WTC11 (cell line): ENCODE data around the gene TNFAIP8L1.

Source experiments
- FOXJ3 ChIP-seq: sonication (generic); formaldehyde crosslinking; IDR thresholded peaks from 2 replicates; pipeline ENCODE4 v1.9.0; 2021; ENCODE audit warnings: missing genetic modification reagents, mild to moderate bottlenecking, borderline replicate concordance
- NFE2L1 ChIP-seq: sonication (generic); formaldehyde crosslinking; IDR thresholded peaks from 2 replicates; pipeline ENCODE4 v1.8.1; 2023; ENCODE audit warnings: missing genetic modification reagents
- NFYB ChIP-seq: sonication (generic); formaldehyde crosslinking; conservative IDR thresholded peaks from 2 replicates; pipeline ENCODE4 v1.8.0; 2022; ENCODE audit warnings: low read depth, missing genetic modification reagents
- SP1 ChIP-seq: sonication (generic); formaldehyde crosslinking; conservative IDR thresholded peaks from 2 replicates; pipeline ENCODE4 v1.8.1; 2022; ENCODE audit warnings: missing genetic modification reagents
- TEAD1 ChIP-seq: sonication (generic); formaldehyde crosslinking; IDR thresholded peaks from 2 replicates; pipeline ENCODE4 v1.8.0; 2022; ENCODE audit warnings: mild to moderate bottlenecking, missing genetic modification reagents
- TEAD4 ChIP-seq: sonication (generic); formaldehyde crosslinking; IDR thresholded peaks from 2 replicates; pipeline ENCODE4 v1.8.0; 2022; ENCODE audit warnings: mild to moderate bottlenecking, missing genetic modification reagents
- ZNF219 ChIP-seq: sonication (generic); formaldehyde crosslinking; IDR thresholded peaks from 2 replicates; pipeline ENCODE4 v1.8.0; 2023; ENCODE audit warnings: missing genetic modification reagents, mild to moderate bottlenecking, borderline replicate concordance
- TF ChIP-seq, protein P1 (sequence below): fragments of 200-600 bp; IDR thresholded peaks from 2 replicates; pipeline ENCODE4 v1.8.0; 2022; ENCODE audit warnings: antibody characterized with exemption
- TF ChIP-seq, protein P2 (sequence below): sonication (generic); formaldehyde crosslinking; IDR thresholded peaks from 2 replicates; pipeline ENCODE4 v1.8.0; 2023; ENCODE audit warnings: missing genetic modification reagents, mild to moderate bottlenecking, borderline replicate concordance
- TF ChIP-seq, protein P3 (sequence below): sonication (generic); formaldehyde crosslinking; IDR thresholded peaks from 2 replicates; pipeline ENCODE4 v1.8.0; 2022; ENCODE audit warnings: mild to moderate bottlenecking, missing genetic modification reagents

DNA sequence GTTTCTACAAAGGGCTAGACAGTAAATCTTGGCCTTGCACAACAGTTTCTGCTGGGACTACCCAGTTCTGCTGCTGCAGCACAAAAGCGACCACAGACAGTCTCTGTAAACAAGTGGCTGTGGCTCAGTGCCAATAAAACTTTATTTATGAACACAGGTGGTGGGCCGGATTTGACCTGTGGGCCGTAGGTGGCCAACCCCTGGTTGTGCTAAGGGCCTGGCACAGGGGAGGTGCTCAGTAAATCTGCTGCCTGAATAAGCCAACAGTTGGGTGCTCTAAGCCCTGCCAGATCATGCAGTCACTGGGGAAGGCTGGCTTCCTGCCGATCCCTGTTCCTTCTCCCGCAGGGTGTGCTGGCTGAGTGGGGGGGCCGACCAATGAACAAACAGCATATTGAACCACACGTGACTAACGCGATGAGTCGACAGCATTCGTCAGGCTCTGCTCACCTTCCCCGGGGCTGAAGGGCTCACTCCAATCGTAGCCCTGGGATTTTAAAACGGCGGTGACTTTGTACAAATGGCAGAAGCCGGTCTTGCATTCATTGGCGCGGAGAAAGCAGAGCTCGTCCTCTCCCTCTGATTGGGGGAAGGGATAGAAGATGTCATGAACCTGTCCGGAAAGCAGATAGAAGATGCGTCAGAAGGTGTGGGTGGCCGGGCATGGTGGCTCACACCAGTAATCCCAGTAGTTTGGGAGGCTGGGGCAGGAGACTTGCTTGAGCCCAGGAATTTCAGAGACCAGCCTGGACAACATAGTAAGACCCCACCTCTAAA, 55.1 kb downstream of the TNFAIP8L1 start:
- no peak for TF ChIP-seq FOXJ3 (CRISPR knock-in tag)
- TF ChIP-seq, protein P1, sequence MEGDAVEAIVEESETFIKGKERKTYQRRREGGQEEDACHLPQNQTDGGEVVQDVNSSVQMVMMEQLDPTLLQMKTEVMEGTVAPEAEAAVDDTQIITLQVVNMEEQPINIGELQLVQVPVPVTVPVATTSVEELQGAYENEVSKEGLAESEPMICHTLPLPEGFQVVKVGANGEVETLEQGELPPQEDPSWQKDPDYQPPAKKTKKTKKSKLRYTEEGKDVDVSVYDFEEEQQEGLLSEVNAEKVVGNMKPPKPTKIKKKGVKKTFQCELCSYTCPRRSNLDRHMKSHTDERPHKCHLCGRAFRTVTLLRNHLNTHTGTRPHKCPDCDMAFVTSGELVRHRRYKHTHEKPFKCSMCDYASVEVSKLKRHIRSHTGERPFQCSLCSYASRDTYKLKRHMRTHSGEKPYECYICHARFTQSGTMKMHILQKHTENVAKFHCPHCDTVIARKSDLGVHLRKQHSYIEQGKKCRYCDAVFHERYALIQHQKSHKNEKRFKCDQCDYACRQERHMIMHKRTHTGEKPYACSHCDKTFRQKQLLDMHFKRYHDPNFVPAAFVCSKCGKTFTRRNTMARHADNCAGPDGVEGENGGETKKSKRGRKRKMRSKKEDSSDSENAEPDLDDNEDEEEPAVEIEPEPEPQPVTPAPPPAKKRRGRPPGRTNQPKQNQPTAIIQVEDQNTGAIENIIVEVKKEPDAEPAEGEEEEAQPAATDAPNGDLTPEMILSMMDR, result no peak
- TF ChIP-seq, protein P2, sequence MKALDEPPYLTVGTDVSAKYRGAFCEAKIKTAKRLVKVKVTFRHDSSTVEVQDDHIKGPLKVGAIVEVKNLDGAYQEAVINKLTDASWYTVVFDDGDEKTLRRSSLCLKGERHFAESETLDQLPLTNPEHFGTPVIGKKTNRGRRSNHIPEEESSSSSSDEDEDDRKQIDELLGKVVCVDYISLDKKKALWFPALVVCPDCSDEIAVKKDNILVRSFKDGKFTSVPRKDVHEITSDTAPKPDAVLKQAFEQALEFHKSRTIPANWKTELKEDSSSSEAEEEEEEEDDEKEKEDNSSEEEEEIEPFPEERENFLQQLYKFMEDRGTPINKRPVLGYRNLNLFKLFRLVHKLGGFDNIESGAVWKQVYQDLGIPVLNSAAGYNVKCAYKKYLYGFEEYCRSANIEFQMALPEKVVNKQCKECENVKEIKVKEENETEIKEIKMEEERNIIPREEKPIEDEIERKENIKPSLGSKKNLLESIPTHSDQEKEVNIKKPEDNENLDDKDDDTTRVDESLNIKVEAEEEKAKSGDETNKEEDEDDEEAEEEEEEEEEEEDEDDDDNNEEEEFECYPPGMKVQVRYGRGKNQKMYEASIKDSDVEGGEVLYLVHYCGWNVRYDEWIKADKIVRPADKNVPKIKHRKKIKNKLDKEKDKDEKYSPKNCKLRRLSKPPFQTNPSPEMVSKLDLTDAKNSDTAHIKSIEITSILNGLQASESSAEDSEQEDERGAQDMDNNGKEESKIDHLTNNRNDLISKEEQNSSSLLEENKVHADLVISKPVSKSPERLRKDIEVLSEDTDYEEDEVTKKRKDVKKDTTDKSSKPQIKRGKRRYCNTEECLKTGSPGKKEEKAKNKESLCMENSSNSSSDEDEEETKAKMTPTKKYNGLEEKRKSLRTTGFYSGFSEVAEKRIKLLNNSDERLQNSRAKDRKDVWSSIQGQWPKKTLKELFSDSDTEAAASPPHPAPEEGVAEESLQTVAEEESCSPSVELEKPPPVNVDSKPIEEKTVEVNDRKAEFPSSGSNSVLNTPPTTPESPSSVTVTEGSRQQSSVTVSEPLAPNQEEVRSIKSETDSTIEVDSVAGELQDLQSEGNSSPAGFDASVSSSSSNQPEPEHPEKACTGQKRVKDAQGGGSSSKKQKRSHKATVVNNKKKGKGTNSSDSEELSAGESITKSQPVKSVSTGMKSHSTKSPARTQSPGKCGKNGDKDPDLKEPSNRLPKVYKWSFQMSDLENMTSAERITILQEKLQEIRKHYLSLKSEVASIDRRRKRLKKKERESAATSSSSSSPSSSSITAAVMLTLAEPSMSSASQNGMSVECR (CRISPR knock-in tag), result no peak
- no peak for TF ChIP-seq NFYB (CRISPR knock-in tag)
- TF ChIP-seq TEAD4 (CRISPR knock-in tag), result no peak
- no peak for TF ChIP-seq NFE2L1 (CRISPR knock-in tag)
- TF ChIP-seq, protein P3, sequence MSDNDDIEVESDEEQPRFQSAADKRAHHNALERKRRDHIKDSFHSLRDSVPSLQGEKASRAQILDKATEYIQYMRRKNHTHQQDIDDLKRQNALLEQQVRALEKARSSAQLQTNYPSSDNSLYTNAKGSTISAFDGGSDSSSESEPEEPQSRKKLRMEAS, result no peak
- no peak for TF ChIP-seq ZNF219 (CRISPR knock-in tag)
- no peak for TF ChIP-seq TEAD1
- no peak for TF ChIP-seq SP1 (CRISPR knock-in tag)
